Panc1 (cell line): ENCODE results near the gene ZNF322. TPM values are rescaled to one million over a fixed set of nuclear protein-coding genes. Genes with fewer than 3 reads are reported as not detected.

Experiments used
- ATAC-seq: fragments of 200-7000 bp; cut with Tn5 transposase; 2 replicates; pipeline ENCODE4 v1.9.1; 2020; ENCODE audit warnings: mild to moderate bottlenecking, moderate library complexity
- BruUV-seq: library from RNA; stranded (reverse); fragments of 400-500 nt; replicated peaks from 2 replicates; lab custom pipeline; 2021; lab: Mats Ljungman, UMichigan
- CTCF ChIA-PET: fragments of 300-600 bp; sonication (Branson Sonifier 250); formaldehyde crosslinking; loops from one replicate; lab custom pipeline; 2022; ENCODE audit warnings: antibody characterized with exemption; lab: Charles Lee
- POLR2A ChIA-PET: fragments of 300-600 bp; sonication (Branson Sonifier 250); formaldehyde crosslinking; loops from one replicate; lab custom pipeline; 2022; ENCODE audit warnings: antibody characterized with exemption; lab: Charles Lee
- DNase-seq: peaks from one replicate; pipeline ENCODE4 v3.0.0-alpha.2; 2010; ENCODE audit warnings: low read depth, low spot score
- H3K27ac ChIP-seq: 2 replicates; pipeline ENCODE4 v1.5.1; 2011; ENCODE audit warnings: mild to moderate bottlenecking, low read length, inconsistent platforms
- H3K27me3 ChIP-seq: fragments of 200-500 bp; sonication (Bioruptor generic); 2 replicates; pipeline ENCODE4 v1.6.0; 2014; ENCODE audit warnings: low read length, inconsistent platforms; ENCODE audit not compliant: control insufficient read depth, insufficient read depth
- H3K36me3 ChIP-seq: fragments of 200-500 bp; sonication (Bioruptor generic); 2 replicates; pipeline ENCODE4 v1.5.1; 2014; ENCODE audit warnings: inconsistent platforms, mild to moderate bottlenecking, low read length, moderate library complexity; ENCODE audit not compliant: control insufficient read depth, insufficient read depth
- H3K4me1 ChIP-seq: 2 replicates; pipeline ENCODE4 v1.5.1; 2011; ENCODE audit warnings: inconsistent platforms, mild to moderate bottlenecking, low read length, moderate library complexity; ENCODE audit not compliant: control insufficient read depth, insufficient read depth
- H3K4me3 ChIP-seq, 2 experiments: 2 replicates each; pipeline ENCODE4 v1.5.1; 2011 to 2012; ENCODE audit warnings: low read depth in 2 of 2, low read length in 2 of 2, mild to moderate bottlenecking in 2 of 2, inconsistent platforms in 1 of 2, moderate library complexity in 1 of 2
- H3K9me3 ChIP-seq: fragments of 200-500 bp; sonication (Bioruptor generic); 2 replicates; pipeline ENCODE4 v1.5.1; 2014; ENCODE audit warnings: low read depth, mild to moderate bottlenecking, inconsistent platforms, low read length, moderate library complexity; ENCODE audit not compliant: control insufficient read depth, insufficient read depth
- CTCF ChIP-seq: fragments of 450-650 bp; IDR thresholded peaks from 2 replicates; pipeline ENCODE4 v1.5.1; 2017; ENCODE audit warnings: mild to moderate bottlenecking
- POLR2AphosphoS5 ChIP-seq: IDR thresholded peaks from 2 replicates; pipeline ENCODE4 v1.6.1; 2012; ENCODE audit warnings: mild to moderate bottlenecking, low read depth, low read length, moderate library complexity
- REST ChIP-seq, 2 experiments: IDR thresholded peaks; 2 replicates each; pipeline ENCODE4 v1.6.1; 2011 to 2012; ENCODE audit warnings: low read depth in 2 of 2, control low read depth in 1 of 2, low read length in 1 of 2, mild to moderate bottlenecking in 1 of 2, moderate library complexity in 1 of 2; ENCODE audit not compliant: insufficient read depth in 1 of 2
- SIN3A ChIP-seq: IDR thresholded peaks from 2 replicates; pipeline ENCODE4 v1.6.1; 2012; ENCODE audit warnings: low read depth, mild to moderate bottlenecking, low read length, moderate library complexity, borderline replicate concordance; ENCODE audit not compliant: insufficient read depth
- TCF7L2 ChIP-seq: IDR thresholded peaks from 2 replicates; pipeline ENCODE4 v1.6.1; 2011; ENCODE audit warnings: mild to moderate bottlenecking, low read depth, low read length, inconsistent platforms
- in situ Hi-C: cut with HindIII; loops from 2 replicates; pipeline ENCODE4 v1.10.0; 2016; ENCODE audit warnings: low sequenced_read_pairs, low pct_unique_long_range_greater_than_20kb
- intact Hi-C: fragments of 100-400 bp; cut with micrococcal nuclease; formaldehyde crosslinking; loops from one replicate; pipeline ENCODE4 v1.10.0; 2022; ENCODE audit not compliant: unreplicated experiment
- total RNA-seq: library from RNA; stranded (reverse); gene quantifications from one replicate; pipeline ENCODE4 v1.2.1, GENCODE V29; 2021; ENCODE audit not compliant: unreplicated experiment

Gene ZNF322
- total RNA-seq, 1 experiment from 2014 or later, result 31.2 TPM

GRCh38 chr6:26624557-26624956 is 35.0 kb downstream of the ZNF322 start:
- Histone ChIP-seq H3K36me3 (no peaks in the 10 kb centered on the region), H3K27ac (no peak overlapping the region), H3K4me1 (no peaks in the 10 kb centered on the region), H3K27me3 (no peaks in the 10 kb centered on the region), H3K9me3 (peaks cover 3% of the 10 kb centered on the region; the same call in 1 of the 2 replicates), H3K4me3 (no peak overlapping the region)
- no TSS peak for BruUV-seq
- in situ Hi-C loops, result no loop called here
- no peak for TF ChIP-seq REST (IDR thresholded peaks at IDR 0.05; ENCODE audit: insufficient read depth in 1 of 2, low read depth in 2 of 2, low read length in 1 of 2)
- no peak for TF ChIP-seq POLR2AphosphoS5
- TF ChIP-seq TCF7L2, result no peak
- TF ChIP-seq CTCF, result no peak
- no peak for TF ChIP-seq SIN3A
- ChIA-PET CTCF (no interaction called here), POLR2A (no interaction called here)
- intact Hi-C loops, result no loop called here
- ATAC-seq, result no peak
- no peak for DNase-seq

GRCh38 chr6:26623339-26623859 is 36.1 kb downstream of the ZNF322 start:
- no TSS peak for BruUV-seq
- ATAC-seq (no peak), DNase-seq (no peak)
- Histone ChIP-seq H3K27me3 (no peaks in the 10 kb centered on the region), H3K27ac (no peak overlapping the region), H3K36me3 (no peaks in the 10 kb centered on the region), H3K4me1 (no peaks in the 10 kb centered on the region), H3K9me3 (peaks cover 3% of the 10 kb centered on the region; the same call in 1 of the 2 replicates), H3K4me3 (no peak overlapping the region)
- intact Hi-C loops (no loop called here), in situ Hi-C loops (no loop called here)
- TF ChIP-seq CTCF (no peak), POLR2AphosphoS5 (no peak), SIN3A (no peak), TCF7L2 (no peak), REST (IDR thresholded peaks at IDR 0.05; ENCODE audit: insufficient read depth in 1 of 2, low read depth in 2 of 2, low read length in 1 of 2) (no peak)
- ChIA-PET POLR2A (no interaction called here), CTCF (no interaction called here)
